Measurements from ENCODE around the gene VEPH1.

The VEPH1 gene

GRCh38 chr3:157398598-157398997, 104.6 kb downstream of the VEPH1 start:
- no peak overlapping the region for H3K27ac ChIP-seq
- DNase-seq (ENCODE audit: low read depth, low spot score) = no peak

DNA sequence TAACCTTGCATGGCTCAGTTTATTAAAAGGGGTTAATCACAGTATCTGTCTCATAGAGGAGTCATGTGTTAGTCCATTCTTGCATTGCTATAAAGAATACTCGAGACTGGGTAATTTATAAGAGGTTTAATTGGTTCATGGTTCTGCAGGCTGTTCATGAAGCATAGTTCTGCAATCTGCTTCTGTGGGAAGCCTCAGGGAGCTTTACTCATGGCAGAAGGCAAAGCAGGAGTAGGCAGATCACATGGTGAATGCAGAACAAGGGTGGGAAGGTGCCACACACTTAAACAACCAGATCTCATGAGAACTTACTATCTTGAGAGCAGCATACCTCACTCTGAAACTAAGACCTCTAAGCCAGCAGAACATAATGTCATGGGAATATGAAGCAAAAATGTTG, 108.8 kb downstream of the VEPH1 start:
- no peak for DNase-seq (ENCODE audit: low read depth, low spot score)
- H3K27ac ChIP-seq = no peak overlapping the region

DNA sequence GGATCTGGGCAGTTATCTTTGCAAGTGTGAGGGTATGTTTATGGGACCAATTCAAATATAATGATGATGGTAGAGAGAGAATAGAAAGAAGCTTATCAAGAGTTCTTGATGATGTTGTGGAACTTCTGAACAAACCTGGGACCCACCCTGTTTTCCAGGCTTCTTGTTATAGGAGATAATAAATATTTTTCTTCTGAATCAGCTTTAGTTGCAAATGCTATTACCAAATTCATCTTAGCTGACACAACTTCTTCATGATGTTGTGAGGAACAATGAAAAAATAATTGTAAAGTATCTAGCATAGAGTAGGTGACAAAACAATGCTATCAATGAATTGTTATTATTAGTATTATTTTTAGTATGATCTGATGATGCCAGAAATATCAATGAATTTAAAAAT, 110.1 kb downstream of the VEPH1 start:
- DNase-seq (ENCODE audit: low read depth, low spot score) = no peak
- no peak overlapping the region for H3K27ac ChIP-seq

DNA sequence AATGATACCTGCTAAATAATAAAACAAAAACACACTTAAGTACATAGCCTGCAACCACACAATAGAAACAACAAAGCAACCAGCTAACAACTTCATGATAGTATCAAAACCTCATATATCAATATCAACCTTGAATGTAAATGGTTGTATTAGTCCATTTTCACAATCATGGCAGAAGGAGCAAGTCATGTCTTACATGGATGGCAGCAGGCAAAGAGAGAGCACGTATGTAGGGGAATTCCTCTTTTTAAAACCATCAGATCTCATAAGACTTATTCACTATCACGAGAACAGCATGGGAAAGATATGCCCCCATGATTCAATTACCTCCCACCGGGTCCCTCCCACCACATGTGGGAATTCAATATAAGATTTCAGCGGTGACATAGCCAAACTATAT, 111.1 kb downstream of the VEPH1 start:
- H3K27ac ChIP-seq = no peak overlapping the region
- DNase-seq (ENCODE audit: low read depth, low spot score) = no peak

- no peak for DNase-seq (ENCODE audit: low read depth, low spot score)
- H3K27ac ChIP-seq = no peak overlapping the region
Observed at GRCh38 chr3:157390713-157391515, 112.3 kb downstream of the VEPH1 start.

GRCh38 chr3:157388976-157389375, 114.2 kb downstream of the VEPH1 start:
- no peak for DNase-seq (ENCODE audit: low read depth, low spot score)
- H3K27ac ChIP-seq = no peak overlapping the region

DNA sequence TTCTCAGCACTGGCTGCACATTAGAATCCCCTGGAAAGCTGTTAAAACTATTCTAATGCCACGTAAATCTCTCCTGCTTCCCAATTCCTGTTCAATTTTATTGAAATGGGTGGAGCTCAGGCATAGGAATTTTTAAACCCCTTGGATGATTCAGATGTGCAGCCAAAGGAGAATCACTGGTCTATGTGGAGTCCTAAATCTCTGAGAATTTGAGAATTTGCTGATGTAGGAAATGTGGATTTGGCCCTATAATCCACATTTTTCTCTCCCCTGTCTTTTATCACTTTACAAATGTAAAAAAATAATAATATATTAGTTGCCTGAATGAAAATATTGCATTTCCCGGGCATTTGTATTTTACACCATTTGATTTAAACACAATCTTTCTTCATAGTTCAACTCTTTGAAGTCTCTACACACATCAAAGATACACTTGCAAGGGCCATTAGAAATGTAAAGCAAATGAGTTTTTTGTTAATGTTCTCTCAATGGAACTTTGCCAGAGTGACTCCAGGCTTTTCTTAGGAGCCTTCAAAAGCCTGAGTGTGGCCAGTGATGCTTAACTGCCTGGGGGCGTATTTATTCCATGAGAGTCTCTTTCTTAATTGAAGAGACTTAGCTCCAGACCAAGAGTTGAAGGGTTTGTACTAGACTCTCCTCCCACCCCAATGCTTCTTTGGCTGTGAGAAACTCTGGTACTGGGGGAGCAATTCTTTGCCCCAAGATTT, 115.3 kb downstream of the VEPH1 start:
- no peak for DNase-seq (ENCODE audit: low read depth, low spot score)
- H3K27ac ChIP-seq = no peak overlapping the region

GRCh38 chr3:157384491-157384890, 118.7 kb downstream of the VEPH1 start:
- DNase-seq (ENCODE audit: low read depth, low spot score) = no peak
- H3K27ac ChIP-seq = no peak overlapping the region

GRCh38 chr3:157384031-157384430, 119.2 kb downstream of the VEPH1 start:
- H3K27ac ChIP-seq = no peak overlapping the region
- DNase-seq (ENCODE audit: low read depth, low spot score) = no peak

GRCh38 chr3:157381606-157382005, 121.6 kb downstream of the VEPH1 start:
- H3K27ac ChIP-seq = no peak overlapping the region

GRCh38 chr3:157379525-157380140, 123.6 kb downstream of the VEPH1 start:
- no peak overlapping the region for H3K27ac ChIP-seq
- DNase-seq (ENCODE audit: low read depth, low spot score) = no peak

More at GRCh38 chr3:157381606-157382005, 121.6 kb downstream of the VEPH1 start:
- no peak for DNase-seq (ENCODE audit: low read depth, low spot score)

DNA sequence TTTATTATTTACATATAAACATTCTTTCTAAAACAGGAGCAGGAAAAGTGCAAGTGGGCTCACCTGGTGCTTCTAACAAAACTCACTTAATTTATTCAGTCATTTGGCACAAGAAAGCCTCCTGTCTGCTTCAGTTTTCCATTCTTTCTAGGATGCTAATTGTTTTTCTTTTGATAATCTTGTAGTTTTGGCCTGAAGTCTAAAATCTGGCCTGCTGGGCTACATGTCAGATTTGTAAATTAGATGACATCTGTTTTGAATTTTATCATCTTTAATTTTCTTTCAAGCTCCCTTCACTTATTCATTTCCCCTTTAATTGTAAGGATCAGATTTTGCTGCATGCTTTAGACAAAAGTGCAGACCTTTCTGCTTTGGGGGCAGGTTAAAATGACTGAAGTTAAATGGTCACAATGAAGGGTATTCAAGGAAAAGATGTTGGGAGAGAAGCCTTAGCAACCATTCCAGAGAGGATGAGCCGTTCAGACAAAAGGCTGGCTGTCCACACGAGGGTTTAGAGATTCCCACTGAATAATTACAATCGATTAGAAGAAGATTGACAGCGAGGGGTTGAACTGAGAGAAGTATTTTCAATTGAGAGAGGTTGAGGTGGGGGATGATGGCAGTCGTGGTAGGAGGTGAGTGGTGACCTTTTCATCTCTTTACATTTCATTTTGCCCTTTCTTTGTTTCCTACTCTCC, 126.5 kb downstream of the VEPH1 start:
- no peak overlapping the region for H3K27ac ChIP-seq
- no peak for DNase-seq (ENCODE audit: low read depth, low spot score)

DNA sequence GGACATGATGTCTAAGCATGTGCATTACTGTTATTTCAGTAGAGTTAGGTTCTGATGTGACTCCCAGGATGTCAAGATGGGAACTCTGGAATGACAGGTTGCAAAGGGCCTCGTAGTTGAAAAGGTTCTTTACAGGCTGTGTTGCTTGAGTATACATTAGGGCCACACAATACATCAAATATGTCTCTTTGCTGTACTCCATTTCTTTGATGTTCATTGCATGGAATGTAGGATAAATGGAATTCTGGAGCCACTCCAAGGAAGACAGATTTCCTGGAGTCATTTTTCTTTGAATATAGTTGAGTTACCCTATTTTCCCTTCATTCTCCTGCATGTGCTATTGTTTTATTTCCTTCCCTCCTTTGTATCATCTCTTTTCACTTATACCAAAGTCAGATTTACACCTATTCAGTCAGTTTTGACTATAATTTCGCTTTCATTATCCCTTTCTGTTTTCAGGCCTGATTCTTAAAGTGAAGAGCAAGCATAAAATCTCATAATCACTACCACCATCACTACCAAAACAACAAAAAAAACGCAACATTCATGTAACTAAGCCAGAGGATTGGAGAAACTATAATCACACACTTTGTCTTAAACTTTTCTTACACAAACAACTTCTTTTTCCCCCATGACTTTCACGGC, 127.8 kb downstream of the VEPH1 start:
- H3K27ac ChIP-seq = no peak overlapping the region
- DNase-seq (ENCODE audit: low read depth, low spot score) = no peak

DNA sequence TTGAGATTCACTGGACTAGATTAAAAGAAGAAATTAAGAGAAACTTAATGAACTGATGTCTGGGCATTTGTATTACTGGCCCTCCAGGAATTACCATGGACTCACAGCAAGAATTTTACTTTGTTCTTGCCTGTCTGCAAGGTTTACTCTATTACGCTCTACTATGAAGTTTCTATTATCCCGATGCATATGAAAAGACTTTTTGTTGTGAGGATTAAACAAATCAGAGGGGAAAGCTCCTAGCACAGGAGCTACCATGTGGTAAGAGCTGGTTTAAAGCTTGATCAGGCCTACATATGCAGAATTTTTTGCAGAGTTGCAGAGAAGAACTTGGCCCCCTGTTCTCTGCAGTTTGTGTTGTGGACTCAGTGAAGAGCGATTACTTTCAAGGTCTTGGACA, 128.3 kb downstream of the VEPH1 start:
- H3K27ac ChIP-seq = no peak overlapping the region
- DNase-seq (ENCODE audit: low read depth, low spot score) = no peak

GRCh38 chr3:157373783-157374182, 129.4 kb downstream of the VEPH1 start:
- DNase-seq (ENCODE audit: low read depth, low spot score) = no peak
- H3K27ac ChIP-seq = no peak overlapping the region

DNA sequence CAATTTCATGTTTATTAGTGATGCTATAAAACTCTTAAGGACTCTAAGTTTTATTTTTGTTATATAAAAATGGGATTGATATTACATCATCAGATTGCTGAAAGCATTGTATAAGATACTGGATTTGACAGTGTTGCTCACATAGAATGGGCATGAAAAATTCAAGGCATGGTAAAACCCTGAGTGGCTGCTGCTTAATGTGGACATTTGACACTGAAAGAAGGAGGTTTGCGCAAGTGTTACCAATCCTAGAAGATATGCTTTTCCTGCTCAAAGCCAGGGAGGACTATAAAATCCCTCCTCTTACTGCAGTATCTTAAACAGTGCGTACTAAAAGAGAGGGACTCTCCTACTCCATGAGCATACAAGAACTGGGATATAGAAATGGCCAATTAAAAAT, 132.3 kb downstream of the VEPH1 start:
- DNase-seq (ENCODE audit: low read depth, low spot score) = no peak
- H3K27ac ChIP-seq = no peak overlapping the region

- DNase-seq (ENCODE audit: low read depth, low spot score) = no peak
Observed at GRCh38 chr3:157369727-157370421, 133.3 kb downstream of the VEPH1 start.

DNA sequence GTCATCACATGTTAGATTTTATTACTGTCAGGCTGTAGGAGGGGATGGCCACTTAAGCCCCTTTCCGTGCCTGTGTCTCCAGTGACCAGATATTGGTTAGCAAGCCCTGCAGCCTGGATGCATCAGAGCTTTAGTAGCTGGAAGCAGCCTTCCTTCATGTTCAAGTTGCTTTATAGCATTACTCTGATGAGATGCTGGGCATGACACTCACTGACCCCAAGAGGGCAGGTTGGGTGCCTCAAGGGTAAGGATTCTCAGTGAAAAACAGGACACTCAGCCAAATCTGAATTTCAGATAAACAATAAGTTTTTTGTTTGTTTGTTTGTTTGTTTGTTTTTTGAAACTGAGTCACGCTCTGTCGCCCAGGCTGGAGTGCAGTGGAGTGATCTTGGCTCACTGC, 135.0 kb downstream of the VEPH1 start:
- DNase-seq (ENCODE audit: low read depth, low spot score) = no peak
- H3K27ac ChIP-seq = no peak overlapping the region

More at GRCh38 chr3:157369727-157370421, 133.3 kb downstream of the VEPH1 start:
- H3K27ac ChIP-seq = no peak overlapping the region

- DNase-seq (ENCODE audit: low read depth, low spot score) = no peak
- H3K27ac ChIP-seq = no peak overlapping the region
Observed at GRCh38 chr3:157363393-157363792, 139.8 kb downstream of the VEPH1 start.

- no peak for DNase-seq (ENCODE audit: low read depth, low spot score)
- H3K27ac ChIP-seq = no peak overlapping the region
Observed at GRCh38 chr3:157362348-157362747, 140.9 kb downstream of the VEPH1 start.
